DND-41 (cell line): ENCODE results near the gene CYP2W1.

ENCODE experiments used
- EZH2 ChIP-seq: IDR thresholded peaks from 3 replicates; pipeline ENCODE4 v1.6.1; 2012; ENCODE audit warnings: borderline replicate concordance, low read depth, mild to moderate bottlenecking, moderate library complexity, low read length, inconsistent platforms; ENCODE audit not compliant: severe bottlenecking
- TF ChIP-seq, protein P1 (sequence below): IDR thresholded peaks from 2 replicates; pipeline ENCODE4 v1.5.1; 2012; ENCODE audit warnings: borderline replicate concordance, low read length, moderate library complexity, mild to moderate bottlenecking; ENCODE audit not compliant: poor library complexity, severe bottlenecking; ENCODE audit errors: extremely low read depth

DNA sequence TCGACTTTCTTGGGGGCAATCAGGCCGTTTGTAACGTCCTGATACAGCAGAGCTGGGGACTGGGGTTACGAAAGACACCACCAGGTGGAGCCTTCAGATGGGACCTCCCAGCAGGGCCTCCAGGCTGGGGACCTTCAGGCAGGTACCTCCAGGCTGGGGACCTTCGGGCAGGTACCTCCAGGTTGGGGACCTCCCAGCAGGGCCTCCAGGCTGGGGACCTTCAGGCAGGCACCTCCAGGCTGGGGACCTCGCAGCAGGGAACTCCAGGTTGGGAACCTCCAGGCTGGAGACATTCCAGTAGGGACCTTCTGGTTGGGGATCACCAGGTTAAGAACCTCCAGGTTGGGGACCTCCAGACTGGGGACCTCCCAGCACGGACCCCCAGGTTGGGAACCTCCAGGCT, 37.9 kb downstream of the CYP2W1 start:
- TF ChIP-seq, protein P1, sequence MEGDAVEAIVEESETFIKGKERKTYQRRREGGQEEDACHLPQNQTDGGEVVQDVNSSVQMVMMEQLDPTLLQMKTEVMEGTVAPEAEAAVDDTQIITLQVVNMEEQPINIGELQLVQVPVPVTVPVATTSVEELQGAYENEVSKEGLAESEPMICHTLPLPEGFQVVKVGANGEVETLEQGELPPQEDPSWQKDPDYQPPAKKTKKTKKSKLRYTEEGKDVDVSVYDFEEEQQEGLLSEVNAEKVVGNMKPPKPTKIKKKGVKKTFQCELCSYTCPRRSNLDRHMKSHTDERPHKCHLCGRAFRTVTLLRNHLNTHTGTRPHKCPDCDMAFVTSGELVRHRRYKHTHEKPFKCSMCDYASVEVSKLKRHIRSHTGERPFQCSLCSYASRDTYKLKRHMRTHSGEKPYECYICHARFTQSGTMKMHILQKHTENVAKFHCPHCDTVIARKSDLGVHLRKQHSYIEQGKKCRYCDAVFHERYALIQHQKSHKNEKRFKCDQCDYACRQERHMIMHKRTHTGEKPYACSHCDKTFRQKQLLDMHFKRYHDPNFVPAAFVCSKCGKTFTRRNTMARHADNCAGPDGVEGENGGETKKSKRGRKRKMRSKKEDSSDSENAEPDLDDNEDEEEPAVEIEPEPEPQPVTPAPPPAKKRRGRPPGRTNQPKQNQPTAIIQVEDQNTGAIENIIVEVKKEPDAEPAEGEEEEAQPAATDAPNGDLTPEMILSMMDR: peak; percentile 10
- TF ChIP-seq EZH2: no peak
